GM19240 (cell line): Measurements from ENCODE around the gene SPRN.

Source experiments
- DNase-seq: peaks from one replicate; pipeline ENCODE4 v3.0.0; 2011; ENCODE audit warnings: low spot score; ENCODE audit not compliant: insufficient read length

Gene SPRN

DNA sequence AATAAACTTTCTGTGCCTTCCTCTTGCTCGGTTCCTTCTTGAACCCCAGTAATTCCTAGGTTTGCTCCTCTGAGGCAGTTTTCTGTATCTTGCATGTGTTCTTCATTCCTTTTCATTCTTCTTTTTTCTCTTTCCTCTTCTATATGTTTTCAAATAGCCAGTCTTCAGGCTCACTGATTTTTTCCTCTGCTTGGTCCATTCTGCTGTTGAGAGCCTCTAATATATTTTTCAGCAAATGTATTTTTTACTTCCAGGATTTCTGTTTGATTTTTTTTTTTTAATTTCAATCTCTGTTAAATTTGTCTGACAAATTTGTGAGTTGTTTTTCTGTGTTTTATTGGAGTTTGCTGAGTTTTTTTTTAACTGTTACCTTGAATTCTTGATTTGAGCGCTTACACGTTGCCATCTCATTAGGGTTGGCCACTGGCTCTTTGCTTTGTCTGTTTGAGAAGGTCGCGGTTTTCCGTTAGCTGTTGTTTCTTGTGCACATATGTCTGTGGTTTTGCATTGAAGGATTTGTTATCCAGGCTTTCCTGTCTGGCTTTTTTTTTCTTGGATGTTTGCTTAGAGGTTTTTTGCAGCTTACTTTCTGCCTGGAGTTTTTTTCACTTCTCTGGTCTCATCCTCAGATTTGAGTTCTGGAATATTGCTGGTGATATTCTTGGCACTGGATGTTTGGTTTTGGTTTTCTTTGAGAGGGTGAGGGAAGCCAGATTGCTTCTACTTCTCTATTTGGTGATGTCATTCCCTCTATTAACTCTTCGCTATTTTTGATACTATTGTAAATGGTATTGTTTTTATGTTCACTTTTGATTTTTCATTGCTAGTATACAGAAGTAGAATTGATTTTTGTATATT is 12.7 kb downstream of the SPRN start:
- DNase-seq, result no peak

DNA sequence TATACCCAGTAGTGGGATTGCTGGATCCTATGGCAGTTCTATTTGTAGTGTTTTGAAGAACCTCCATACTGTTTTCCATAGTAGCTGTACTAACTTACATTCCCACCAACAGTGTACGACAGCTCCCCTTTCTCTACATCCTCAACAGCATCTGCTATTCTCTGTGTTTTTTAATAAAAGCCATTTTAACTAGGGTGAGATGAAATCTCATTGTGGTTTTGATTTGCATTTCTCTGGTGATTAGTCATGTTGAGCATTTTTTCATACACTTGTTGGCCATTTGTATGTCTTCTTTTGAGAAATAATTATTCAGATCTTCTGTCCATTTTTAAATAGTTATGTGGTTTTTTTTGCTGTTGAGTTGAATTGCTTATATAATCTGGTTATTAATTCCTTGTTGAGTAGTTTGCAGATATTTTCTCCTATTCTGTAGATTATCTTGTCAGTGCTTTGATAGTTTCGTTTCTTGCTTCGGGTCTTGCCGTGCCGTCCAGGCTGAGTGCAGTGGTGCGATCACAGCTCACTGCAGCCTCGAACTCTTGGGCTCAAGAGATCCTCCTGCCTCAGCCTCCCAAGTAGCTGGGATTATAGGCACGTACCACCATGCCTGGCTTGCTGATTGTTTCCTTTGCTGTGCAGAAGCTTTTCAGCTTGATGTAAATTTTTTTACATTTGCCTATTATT is 18.4 kb downstream of the SPRN start:
- DNase-seq, result no peak

DNA sequence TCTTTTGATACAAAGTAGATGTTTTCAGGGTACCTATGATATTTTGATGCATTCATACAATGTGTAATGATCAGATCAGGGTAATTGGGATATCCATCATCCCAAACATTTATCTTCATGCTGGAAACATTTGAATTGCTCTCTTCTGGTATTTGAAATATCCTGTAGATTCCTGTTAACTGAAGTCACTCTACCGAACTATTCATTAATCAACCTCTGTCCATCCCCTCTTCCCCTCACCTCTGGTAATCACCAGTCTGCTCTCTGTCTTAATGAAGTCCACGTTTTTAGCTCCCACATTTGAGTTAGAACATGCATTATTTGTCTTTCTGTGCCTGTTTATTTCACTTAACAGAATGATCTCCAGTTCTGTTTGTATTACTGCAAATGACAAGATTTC is 19.2 kb downstream of the SPRN start:
- DNase-seq, result no peak

DNA sequence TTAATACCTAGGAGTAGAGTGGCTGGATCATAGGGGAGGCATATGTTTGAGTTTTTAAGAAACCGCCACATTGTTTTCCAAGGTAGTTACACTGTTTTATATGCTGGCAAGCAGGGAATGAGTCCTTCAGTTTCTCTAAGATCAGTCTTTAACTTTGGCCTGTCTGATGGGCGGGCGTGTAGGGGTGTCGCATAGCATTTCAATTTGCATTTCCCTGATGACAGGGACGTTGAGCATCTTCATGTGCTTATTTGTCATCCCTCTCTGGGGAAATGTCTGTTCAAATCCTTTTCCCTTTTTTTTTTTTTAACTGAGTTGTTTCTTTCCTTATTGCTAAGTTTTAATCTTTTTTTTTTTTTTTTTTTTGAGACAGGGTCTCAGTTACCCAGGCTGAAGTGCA is 20.6 kb downstream of the SPRN start:
- DNase-seq, result no peak

DNA sequence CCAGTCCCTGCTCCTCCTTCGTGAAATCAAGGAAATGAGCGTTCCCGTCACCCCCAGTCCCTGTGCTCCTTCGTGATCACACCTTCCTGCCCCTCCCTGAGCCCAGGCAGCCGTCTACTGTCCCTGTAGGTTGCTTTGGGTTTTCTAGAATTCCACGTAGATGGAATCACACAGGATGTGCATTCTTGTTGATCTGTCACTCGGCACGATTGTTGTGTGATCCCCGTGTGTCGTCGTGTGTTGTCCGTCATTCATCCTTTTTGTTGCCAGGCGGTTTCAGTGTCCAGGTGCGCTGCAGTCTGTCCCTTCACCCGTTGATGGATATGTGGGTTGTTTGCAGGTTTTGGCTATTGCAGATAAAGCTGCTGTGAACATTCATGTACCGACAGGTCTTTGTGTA is 21.1 kb downstream of the SPRN start:
- DNase-seq, result no peak

DNA sequence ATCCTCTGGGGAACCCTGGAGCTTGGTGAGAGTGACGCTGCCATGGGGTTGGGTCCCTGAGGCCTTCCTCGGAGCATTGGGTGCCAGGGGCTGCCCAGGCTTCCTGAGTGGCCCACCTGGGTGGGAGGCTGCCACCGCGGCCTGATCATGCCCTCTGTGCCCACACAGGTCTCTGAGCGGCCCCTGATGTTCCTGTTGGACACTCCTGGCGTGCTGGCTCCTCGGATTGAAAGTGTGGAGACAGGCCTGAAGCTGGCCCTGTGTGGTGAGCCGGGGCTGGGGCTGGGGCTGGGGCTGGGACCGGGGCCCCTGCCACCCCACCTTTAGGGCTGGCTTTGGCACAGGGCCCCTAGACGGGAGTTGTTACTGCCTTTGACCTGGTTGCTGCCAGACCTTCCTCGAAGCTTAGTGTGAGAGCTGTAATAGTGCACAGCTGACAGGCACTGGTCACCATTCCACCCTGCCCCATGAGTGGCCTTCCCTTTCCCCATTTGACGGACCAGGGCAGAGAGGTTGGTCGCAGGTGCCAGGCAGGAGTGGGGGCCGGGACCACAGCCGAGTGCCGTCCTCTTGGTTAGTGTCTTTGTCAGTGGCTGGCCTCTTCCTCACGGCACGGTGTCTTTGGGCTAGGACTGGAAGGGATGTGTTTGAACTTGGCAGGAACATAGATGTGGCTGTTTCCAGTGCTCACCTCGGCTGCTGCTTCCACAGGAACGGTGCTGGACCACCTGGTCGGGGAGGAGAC is 22.3 kb downstream of the SPRN start:
- DNase-seq, result no peak

DNA sequence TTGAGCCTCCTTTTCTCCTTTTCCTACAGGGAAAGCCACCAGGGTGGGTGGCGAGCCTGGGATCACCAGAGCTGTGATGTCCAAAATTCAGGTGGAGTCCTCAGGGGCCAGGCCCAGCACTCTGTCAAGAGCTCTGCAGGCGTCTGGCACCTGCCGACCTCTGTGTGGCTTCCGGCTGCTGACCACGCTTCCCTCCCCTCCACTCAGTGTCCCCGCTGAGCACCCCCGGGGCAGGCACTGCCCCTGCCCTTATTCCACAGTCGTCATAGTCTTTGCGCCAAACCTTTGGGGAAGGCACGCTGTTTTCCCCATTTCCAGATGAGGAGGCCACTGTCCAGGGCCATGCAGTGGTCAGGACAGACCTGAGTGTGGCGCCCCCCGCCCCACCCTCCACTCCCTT is 22.9 kb downstream of the SPRN start:
- no peak for DNase-seq

DNA sequence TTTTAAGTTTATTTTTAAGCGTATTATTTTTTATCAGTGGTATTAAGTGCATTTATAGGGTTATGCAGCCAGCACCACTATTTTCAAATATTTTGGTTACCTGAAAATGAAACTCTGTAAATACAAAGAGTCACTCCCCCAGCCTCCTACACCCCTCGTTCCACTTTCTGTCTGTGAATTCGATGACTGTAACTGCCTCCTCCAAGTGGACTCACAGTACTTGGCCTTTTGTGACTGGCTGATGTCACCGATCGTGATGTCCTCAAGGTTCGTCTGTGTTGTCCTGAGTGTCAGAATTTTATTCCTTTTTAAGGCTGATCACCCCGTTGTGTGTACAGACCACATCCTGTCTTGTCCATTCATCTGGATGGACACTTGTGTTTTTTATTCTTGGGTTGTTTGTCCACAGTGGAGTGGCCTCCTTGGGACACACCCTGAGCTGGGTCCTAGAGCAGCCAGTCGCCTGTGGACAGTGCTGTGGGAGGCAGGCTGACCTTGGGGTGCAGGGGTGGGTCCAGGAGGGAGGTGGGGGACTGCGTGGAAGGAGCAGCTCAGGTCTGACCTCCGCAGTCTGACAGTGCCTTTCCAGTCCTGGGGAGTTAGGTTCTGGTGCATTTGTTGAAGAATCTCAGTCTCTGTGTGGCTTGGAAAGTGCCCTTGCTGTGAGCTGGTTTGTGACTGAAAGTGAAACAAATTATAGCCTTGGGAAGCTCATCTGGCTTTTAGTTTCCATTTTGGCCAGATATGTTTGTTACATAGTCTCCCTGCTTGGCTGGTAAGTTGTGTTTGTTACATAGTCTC is 23.6 kb downstream of the SPRN start:
- DNase-seq, result no peak

DNA sequence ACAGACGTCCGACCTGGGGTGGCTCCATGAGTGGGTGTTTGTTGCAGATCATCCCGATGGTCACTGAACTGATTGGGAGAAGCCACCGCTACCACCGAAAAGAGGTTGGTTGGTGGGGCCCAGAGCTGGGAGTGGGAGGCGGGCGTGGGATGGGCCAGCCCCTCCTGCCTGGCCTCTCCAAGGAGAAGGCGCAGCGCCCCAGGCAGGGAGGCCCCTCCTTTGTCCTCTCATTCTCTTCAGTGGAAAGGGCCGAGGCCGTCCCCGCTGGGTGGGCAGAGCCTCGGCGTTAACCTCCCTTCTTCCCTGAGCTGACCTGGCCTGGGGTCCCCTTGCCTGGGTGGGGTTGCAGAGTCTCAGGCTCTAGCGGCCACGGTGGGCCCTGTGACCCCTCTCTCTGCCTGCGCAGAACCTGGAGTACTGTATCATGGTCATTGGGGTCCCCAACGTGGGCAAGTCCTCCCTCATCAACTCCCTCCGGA is 25.3 kb downstream of the SPRN start:
- DNase-seq, result no peak

DNA sequence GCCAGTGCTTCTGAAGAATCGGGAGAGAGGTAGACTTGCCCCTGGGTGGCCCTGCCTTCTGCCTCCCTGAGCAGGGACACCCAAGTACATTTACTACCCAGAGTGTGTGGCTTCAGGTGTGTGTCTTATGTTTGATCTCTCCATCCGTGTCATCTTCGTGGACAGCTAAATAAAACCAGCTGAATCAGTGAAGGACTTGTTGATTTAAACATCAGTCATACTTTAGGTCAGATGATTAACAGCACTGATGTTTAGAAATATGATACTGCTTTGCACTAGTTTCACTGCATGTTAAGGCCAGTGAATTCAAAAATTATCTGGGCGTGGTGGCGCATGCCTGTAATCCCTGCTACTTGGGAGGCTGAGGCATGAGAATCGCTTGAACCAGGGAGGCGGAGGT is 26.5 kb downstream of the SPRN start:
- no peak for DNase-seq

DNA sequence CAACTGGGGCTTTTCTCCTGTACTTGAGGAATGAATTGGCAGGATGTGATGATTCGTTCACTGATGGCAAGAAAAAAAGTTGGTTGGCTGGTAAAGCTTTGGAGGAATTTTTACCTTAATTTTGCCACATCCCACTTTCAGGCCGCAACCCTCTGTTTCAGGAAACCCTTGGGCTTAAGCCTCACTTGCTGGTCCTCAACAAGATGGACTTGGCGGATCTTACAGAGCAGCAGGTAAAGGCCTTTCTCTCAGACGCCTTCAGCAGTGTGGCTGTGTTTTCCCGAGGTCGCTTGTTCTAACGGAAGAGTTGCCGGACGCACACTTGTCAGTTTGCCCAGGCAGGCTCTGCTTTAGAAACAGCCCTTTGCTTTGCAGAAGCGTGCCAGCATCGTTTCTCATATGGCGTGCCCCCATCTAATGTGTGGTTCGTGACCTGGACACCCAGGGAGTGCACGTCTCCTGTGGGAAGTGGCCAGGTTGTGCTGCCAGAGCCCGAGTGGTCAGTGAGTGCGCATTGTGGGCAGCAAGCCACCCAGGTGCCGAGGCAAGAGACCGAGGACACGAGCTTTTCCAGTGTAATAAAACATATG is 28.3 kb downstream of the SPRN start:
- DNase-seq, result no peak

DNA sequence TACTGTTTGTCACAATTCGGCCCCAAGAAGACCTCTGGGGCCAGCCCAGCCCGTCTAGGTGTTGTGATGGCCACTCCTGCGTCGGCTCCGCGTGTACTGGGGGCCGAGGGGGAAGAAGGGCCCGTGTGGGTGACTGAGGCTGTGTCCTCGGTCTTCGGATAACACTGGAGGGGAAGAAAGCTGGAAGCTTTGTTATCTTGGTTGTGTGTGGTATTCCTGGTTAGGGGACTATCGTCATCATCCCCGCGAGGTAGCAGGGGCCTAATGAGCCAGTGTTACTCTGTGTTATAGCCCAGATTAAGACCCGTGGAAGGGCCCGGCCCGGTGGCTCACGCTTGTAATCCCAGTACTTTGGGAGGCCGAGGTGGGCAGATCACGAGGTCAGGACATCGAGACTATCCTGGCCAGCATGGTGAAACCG is 29.6 kb downstream of the SPRN start:
- DNase-seq, result no peak

DNA sequence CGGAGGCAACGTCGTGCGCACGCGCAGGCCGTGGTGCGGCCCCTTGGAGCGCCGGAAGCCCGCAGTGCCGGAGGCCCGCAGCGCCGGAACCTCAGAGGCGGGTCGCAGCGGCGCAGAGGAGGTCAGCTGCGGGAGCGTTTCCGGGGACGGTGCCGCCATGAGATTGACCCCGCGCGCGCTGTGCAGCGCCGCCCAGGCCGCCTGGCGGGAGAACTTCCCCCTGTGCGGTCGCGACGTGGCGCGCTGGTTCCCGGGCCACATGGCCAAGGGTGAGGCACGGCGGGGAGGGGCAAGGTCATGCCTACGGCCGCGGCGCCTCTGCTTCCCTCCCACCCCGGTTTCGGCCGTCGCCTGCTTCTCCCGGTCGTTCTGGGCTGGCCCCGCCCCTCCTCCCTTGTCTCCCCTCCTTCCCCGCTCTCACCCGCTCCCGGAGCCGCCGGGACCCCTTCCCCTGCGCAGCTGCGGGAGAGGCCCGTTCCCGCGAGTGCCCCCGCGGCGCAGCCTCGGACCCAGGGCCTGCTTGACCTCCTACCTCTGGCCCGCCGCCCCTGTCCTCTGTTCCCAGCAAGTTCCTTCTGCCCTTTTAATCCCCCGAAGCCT is 30.3 kb downstream of the SPRN start, which contains the start of gene MTG1:
Gene MTG1, plus strand, starts transcription at position 94 of the 600 bp plus-strand sequence. Its CDS starts 64 bp downstream, at position 158.
- peak; percentile 73 for DNase-seq

DNA sequence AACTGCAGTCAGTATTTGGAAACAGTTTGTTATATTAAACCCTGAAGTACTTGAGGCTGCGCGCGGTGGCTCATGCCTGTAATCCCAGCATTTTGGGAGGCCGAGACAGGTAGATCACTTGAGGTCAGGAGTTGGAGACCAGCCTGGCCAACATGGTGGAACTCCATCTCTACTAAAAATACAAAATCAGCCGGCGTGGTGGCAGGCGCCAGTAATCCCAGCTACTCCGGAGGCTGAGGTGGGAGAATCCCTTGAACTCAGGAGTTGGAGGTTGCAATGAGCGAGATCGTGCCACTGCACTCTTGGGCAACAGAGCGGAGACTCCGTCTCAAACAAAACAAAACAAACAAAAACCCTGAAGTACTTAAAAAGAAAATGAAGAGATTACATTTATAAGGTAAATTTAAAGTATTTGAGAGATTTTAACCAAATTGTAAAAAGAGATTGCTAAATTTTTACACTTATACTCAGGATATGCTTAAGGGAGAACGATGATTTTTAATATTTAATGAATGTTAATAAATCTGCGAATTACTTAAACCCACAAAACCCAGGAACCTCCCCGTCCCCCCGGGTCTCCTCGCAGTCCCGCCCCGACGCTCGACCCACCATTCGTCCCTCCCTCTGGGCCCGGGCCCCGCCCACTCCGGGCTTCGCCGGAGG is 30.9 kb downstream of the SPRN start:
- DNase-seq, result no peak

DNA sequence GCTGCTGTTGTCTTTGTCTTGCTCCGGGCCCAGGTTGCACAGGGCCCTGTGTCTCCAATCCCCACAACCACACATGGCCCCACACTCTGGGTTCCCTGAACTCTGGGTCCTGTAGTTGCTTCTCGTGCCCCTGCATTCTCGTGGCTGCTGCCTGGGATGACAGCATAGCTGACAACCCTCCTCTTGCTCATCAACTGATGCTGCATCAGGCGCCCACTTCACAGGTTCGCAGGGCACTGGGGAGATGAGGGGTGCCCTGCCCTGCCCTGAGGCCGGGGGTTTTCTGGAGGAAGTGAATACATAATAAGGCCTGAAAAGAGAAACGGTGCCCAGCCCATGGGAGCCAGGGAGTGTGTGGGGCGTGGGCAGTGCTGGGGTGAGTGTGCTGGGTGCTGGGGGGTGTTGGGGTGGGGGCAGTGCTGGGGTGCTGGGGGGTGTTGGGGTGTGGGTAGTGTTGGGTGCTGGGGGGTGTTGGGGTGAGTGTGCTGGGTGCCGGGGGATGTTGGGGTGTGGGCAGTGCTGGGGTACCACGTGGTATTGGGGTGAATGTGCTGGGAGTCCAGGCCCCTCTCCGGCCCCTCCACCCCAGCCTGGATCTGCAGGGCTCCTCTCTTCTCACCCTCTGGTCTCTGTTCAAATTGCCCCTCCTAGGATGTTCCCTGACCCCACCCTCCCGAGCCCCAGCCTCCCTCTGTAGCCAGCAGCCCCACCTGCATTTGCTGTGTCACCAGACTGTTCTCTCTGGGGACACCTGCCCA is 32.5 kb downstream of the SPRN start:
- DNase-seq, result no peak

DNA sequence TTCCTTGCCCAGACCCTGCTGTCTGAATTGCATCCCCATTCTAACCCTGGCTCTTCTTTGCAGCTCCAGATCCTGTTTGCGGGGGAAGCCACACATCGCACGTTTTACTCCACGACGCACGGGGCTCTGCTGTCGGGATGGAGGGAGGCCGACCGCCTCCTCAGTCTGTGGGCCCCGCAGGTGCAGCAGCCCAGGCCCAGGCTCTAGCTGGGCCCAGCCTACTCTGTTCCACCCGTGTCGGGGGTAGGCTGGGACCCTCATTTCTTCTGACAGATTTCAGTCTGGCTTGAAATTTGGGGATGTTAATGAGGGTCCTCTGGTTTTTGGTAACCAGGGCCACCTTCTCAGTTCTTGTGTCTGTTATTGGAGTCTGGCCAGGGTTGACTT is 33.2 kb downstream of the SPRN start:
- DNase-seq, result no peak

DNA sequence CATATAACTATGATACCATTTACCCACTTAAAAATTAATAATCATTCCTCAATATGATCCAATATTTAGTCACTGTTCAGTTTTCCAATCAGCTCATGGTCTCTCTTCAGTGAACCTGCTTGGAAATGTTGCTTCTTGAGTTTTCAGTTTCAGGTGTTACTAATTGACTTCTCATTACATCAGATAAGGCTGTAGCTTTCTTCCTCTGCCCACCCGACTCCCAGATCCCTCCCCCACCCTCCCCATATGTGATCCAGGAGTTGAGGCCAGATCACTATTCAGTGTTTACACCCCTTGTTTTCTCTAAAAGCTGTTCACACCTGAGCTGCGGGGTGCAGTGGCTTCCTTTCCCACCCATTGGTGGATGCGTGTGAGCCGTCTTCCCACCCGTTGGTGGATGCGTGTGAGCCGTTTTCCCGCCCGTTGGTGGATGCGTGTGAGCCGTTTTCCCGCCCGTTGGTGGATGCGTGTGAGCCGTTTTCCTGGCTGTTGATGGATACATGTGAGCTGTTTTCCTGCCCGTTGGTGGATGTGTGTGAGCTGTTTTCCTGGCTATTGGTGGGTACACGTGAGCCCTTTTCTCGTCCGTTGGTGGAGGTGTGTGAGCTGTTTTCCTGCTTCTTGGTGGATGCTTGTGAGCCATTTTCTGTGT is 33.7 kb downstream of the SPRN start:
- no peak for DNase-seq

DNA sequence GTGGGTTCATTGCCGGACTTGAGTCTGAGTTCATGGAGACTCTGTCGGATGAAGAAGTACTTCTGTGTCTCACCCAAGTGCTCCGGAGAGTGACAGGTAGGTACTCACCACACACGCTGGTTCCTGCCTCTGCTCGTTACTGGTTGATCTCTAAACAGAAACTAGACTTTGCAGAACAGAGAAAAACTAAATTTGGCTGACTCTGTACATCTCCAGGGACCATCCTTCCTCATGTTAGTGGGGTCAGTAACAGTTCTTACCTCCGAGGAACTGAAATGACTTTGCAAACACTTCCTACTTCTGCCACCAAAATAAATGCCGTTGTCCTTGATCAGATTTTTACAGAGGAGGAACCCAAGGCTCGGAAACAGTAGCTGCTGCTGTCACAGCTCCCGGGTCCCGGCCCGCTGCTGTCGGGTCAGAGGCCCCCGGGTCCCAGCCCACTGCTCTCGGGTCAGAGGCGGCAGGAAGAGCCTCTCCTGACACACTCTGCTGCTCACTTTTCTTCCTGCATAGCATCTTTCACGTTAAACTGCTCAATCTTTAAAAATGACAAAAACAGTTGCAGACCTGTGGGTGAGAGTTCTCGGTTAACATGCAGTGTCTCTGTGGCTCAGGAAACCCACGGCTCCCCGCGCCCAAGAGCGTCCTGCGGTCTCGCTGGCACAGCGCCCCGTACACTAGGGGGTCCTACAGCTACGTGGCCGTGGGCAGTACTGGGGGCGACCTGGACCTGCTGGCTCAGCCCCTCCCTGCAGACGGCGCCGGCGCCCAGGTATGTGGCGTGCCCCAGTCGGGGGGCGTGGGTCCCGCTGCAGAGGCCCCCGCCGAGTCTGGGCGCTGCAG is 35.2 kb downstream of the SPRN start:
- DNase-seq, result peak; percentile 63
